Activated naive CD4-positive, alpha-beta T cell (primary cell): Measurements from ENCODE around the gene MRPS12.
A peak's percentile ranks its signal among the peaks of the same experiment; 100 is the strongest.

Source experiments
- DNase-seq, 4 experiments: peaks; one replicate each; lab custom pipeline; 2025; lab: John Stamatoyannopoulos, UW

MRPS12 gene

GRCh38 chr19:38911388-38912001 lies 19.2 kb upstream of the MRPS12 start:
- DNase-seq, result no peak

GRCh38 chr19:38912600-38913514 lies 17.9 kb upstream of the MRPS12 start:
- no peak for DNase-seq

GRCh38 chr19:38913958-38914357 lies 16.8 kb upstream of the MRPS12 start:
- DNase-seq, result no peak

GRCh38 chr19:38915329-38916321 lies 15.1 kb upstream of the MRPS12 start:
- no peak for DNase-seq

GRCh38 chr19:38917516-38917915 lies 13.2 kb upstream of the MRPS12 start:
- no peak for DNase-seq

- no peak for DNase-seq
These were observed 12.7 kb upstream of the MRPS12 start for GRCh38 chr19:38917921-38918491.

GRCh38 chr19:38918526-38918925 lies 12.2 kb upstream of the MRPS12 start:
- DNase-seq, result no peak

GRCh38 chr19:38919837-38920601 lies 10.7 kb upstream of the MRPS12 start:
- no peak for DNase-seq

- DNase-seq, result no peak
These were observed 9.9 kb upstream of the MRPS12 start for GRCh38 chr19:38920602-38921419.

GRCh38 chr19:38921420-38922274 lies 9.1 kb upstream of the MRPS12 start:
- no peak for DNase-seq

- DNase-seq, result no peak
These were observed 8.3 kb upstream of the MRPS12 start for GRCh38 chr19:38922482-38922881.

- DNase-seq, result no peak
These were observed 6.4 kb upstream of the MRPS12 start for GRCh38 chr19:38924388-38924787.

GRCh38 chr19:38928391-38929001 lies 2.2 kb upstream of the MRPS12 start:
- no peak for DNase-seq

- peak; percentile 94 to 99 (median 97) for DNase-seq
These were observed 592 bp upstream of the MRPS12 start, which contains the start of gene SARS2 for GRCh38 chr19:38929929-38930775. SARS2 (minus strand) TSS chr19:38930763; CDS start chr19:38930736, 27 bp downstream.

GRCh38 chr19:38931521-38931793 lies 713 bp downstream of the MRPS12 start:
- no peak for DNase-seq

GRCh38 chr19:38932425-38933179 lies 1.9 kb downstream of the MRPS12 start:
- DNase-seq, result no peak

- DNase-seq, result no peak
These were observed 2.8 kb downstream of the MRPS12 start for GRCh38 chr19:38933544-38933943.
